Hepatocyte (in vitro differentiated cells): ENCODE data around the gene APOBEC3C.

Experiments
- EZH2 ChIP-seq: fragments of 200-600 bp; sonication (generic); IDR thresholded peaks from 2 replicates; pipeline ENCODE4 v1.6.1; 2016; ENCODE audit warnings: antibody characterized with exemption, mild to moderate bottlenecking, borderline replicate concordance
- EZH2phosphoT487 ChIP-seq: fragments of 200-600 bp; sonication (generic); IDR thresholded peaks from one replicate; pipeline ENCODE4 v1.6.1; 2018; ENCODE audit warnings: antibody characterized with exemption, mild to moderate bottlenecking, low read depth, moderate library complexity; ENCODE audit not compliant: unreplicated experiment, severe bottlenecking
- TF ChIP-seq, protein P1 (sequence below): fragments of 200-600 bp; sonication (generic); IDR thresholded peaks from 2 replicates; pipeline ENCODE4 v1.5.1; 2016; ENCODE audit warnings: antibody characterized with exemption, mild to moderate bottlenecking; ENCODE audit not compliant: poor library complexity

DNA sequence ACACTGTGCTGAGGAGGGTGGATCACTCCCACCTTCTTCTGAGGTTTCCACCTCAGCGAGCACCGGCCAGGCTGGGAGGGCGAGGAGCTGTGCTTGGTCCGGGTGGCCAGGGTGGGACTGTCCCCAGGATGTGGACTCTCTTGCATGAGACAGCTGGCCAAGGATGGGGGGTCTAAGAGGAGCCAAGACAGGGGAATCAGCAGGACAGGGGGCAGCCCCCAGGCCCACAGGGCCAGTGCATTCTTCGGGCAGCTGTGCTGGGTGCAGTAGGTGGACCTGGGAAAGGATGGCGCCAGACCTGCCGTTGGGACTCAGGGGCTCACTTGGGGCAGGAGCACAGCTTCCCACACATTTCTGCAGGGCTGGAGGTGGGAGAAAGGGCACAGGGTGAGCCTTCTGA is 47.1 kb upstream of the APOBEC3C start:
- TF ChIP-seq EZH2, result no peak
- TF ChIP-seq EZH2phosphoT487, result no peak
- TF ChIP-seq, protein P1, sequence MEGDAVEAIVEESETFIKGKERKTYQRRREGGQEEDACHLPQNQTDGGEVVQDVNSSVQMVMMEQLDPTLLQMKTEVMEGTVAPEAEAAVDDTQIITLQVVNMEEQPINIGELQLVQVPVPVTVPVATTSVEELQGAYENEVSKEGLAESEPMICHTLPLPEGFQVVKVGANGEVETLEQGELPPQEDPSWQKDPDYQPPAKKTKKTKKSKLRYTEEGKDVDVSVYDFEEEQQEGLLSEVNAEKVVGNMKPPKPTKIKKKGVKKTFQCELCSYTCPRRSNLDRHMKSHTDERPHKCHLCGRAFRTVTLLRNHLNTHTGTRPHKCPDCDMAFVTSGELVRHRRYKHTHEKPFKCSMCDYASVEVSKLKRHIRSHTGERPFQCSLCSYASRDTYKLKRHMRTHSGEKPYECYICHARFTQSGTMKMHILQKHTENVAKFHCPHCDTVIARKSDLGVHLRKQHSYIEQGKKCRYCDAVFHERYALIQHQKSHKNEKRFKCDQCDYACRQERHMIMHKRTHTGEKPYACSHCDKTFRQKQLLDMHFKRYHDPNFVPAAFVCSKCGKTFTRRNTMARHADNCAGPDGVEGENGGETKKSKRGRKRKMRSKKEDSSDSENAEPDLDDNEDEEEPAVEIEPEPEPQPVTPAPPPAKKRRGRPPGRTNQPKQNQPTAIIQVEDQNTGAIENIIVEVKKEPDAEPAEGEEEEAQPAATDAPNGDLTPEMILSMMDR, result no peak
